ENCODE data around the gene AGRP. TPM values are rescaled to one million over a fixed set of nuclear protein-coding genes. Genes with fewer than 3 reads are reported as not detected.

AGRP gene
- total RNA-seq, 1 experiment from 2014 or later = not detected

DNA sequence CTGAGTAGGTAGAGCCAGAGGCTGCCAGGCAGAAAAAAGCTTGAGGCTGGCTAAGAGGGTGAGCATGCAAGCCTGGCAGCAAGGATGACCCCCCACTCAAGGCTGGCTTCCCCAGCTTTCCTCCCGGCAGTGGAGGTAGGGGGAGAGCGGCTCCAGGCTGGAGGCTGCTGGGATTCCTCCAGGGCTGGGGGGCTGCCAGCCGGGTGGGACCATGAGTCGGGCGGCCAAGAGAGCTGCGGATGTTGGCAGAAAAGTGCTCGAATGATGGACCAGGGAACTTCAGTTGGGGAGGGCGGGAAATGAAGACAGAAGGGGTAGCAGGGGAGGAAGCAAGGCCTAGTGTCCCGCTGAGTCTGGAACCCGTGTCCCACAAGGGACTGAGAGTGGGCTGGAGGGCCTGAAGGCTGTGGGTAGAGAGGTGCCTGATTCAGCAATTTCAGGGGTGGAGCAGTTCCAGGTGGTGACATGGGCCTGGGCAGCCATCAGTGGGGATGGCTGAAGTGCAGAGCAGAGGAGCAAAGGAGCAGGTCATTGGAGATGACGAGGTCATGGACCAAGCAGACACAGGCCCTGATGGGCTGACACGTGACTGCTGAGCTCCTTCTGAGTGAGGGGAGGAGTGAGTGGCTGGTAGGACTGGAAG, 32.2 kb downstream of the AGRP start:
- TF ChIP-seq, protein P1, sequence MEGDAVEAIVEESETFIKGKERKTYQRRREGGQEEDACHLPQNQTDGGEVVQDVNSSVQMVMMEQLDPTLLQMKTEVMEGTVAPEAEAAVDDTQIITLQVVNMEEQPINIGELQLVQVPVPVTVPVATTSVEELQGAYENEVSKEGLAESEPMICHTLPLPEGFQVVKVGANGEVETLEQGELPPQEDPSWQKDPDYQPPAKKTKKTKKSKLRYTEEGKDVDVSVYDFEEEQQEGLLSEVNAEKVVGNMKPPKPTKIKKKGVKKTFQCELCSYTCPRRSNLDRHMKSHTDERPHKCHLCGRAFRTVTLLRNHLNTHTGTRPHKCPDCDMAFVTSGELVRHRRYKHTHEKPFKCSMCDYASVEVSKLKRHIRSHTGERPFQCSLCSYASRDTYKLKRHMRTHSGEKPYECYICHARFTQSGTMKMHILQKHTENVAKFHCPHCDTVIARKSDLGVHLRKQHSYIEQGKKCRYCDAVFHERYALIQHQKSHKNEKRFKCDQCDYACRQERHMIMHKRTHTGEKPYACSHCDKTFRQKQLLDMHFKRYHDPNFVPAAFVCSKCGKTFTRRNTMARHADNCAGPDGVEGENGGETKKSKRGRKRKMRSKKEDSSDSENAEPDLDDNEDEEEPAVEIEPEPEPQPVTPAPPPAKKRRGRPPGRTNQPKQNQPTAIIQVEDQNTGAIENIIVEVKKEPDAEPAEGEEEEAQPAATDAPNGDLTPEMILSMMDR (conservative IDR thresholded peaks at IDR 0.05) = no peak
- Mint-ChIP-seq H3K4me1 (peaks cover 4 to 10% of the 10 kb centered on the region in 2 experiments; a peak in 3 of 4 replicates), H3K36me3 (ENCODE audit: insufficient read depth in 1 of 3, low read depth in 3 of 3) (peaks cover 4 to 27% (median 9%) of the 10 kb centered on the region in 3 experiments), H3K4me3 (no peak overlapping the region), H3K27ac (no peak overlapping the region), H3K9me3 (no peaks in the 10 kb centered on the region), H3K27me3 (ENCODE audit: low read depth) (no peaks in the 10 kb centered on the region)
- H4K91ac ChIP-seq (ENCODE audit: insufficient read length, low read depth, low read length) = no peak overlapping the region
- no peak overlapping the region for H2AK5ac ChIP-seq (ENCODE audit: insufficient read length, low read length)
- DNase-seq = no peak
- no peak overlapping the region for H3K18ac ChIP-seq (ENCODE audit: insufficient read length, low read depth, low read length)
- H4K5ac ChIP-seq (ENCODE audit: insufficient read length, low read depth, low read length) = no peak overlapping the region
- H3K23me2 ChIP-seq (ENCODE audit: insufficient read length, low read depth, low read length, poor library complexity, severe bottlenecking) = no peaks in the 10 kb centered on the region
- no peak overlapping the region for H3K9ac ChIP-seq (ENCODE audit: extremely low read depth, insufficient read length, low read length)
- H2BK20ac ChIP-seq (ENCODE audit: low read depth, low read length, poor library complexity, severe bottlenecking) = no peak overlapping the region
- no peaks in the 10 kb centered on the region for H3K9me3 ChIP-seq (ENCODE audit: control insufficient read depth, low read depth, low read length)
- H3K4me2 ChIP-seq (ENCODE audit: insufficient read depth, insufficient read length, low read length) = no peak overlapping the region
- no peak overlapping the region for H2AFZ ChIP-seq (ENCODE audit: low read length)
- H3K4me1 ChIP-seq (ENCODE audit: insufficient read depth, low read length) = no peaks in the 10 kb centered on the region
- no peak overlapping the region for H2BK15ac ChIP-seq (ENCODE audit: low read depth, low read length)
- H2BK12ac ChIP-seq (ENCODE audit: insufficient read length, low read depth, low read length) = no peak overlapping the region
- H3K79me1 ChIP-seq (ENCODE audit: insufficient read depth, low read depth, low read length, poor library complexity, severe bottlenecking) = no peaks in the 10 kb centered on the region
- no peak overlapping the region for H3K27ac ChIP-seq (ENCODE audit: insufficient read length, low read depth, low read length)
- H4K8ac ChIP-seq (replicated peaks; ENCODE audit: insufficient read length, low read depth, low read length) = no peak overlapping the region
- no CpG with 5 or more reads among the region's 12 CpGs for WGBS (ENCODE audit: extremely low coverage, insufficient read length, low lambda C conversion rate)
- no peak overlapping the region for H2BK120ac ChIP-seq (ENCODE audit: low read depth, low read length, poor library complexity, severe bottlenecking)
- no peak overlapping the region for H3K56ac ChIP-seq (ENCODE audit: insufficient read length, low read depth, low read length)
- no peaks in the 10 kb centered on the region for H3K79me2 ChIP-seq (ENCODE audit: insufficient read depth, low read length)
- no peak overlapping the region for H3T11ph ChIP-seq (ENCODE audit: low read length)
- no peak overlapping the region for H3K4ac ChIP-seq (ENCODE audit: low read depth, low read length)
- H2BK5ac ChIP-seq (ENCODE audit: insufficient read length, low read length) = no peak overlapping the region
- no peaks in the 10 kb centered on the region for H4K20me1 ChIP-seq (ENCODE audit: control insufficient read depth, insufficient read depth, insufficient read length)
- no peak overlapping the region for H3K23ac ChIP-seq (ENCODE audit: insufficient read length, low read depth, low read length)
- no peaks in the 10 kb centered on the region for H3K27me3 ChIP-seq (ENCODE audit: insufficient read depth, low read length)
- H3K14ac ChIP-seq (ENCODE audit: insufficient read depth, low read length) = no peak overlapping the region; the same call in 1 of the 2 replicates
